Activated CD4-positive, CD25-positive, alpha-beta regulatory T cell treated with anti-CD3 and anti-CD28 coated beads, Interleukin-2, amount 50 U/mL, for 72 hours (primary cell): ENCODE results near the gene MYRF.

ENCODE experiments used
- DNase-seq: peaks from one replicate; pipeline ENCODE4 v3.0.0; 2021

MYRF gene

GRCh38 chr11:61778357-61778886 is 26.0 kb downstream of the MYRF start:
- DNase-seq, result no peak

GRCh38 chr11:61778920-61779650 is 26.6 kb downstream of the MYRF start:
- no peak for DNase-seq

- DNase-seq, result no peak
Observed at GRCh38 chr11:61779666-61780525, 27.5 kb downstream of the MYRF start.

- no peak for DNase-seq
Observed at GRCh38 chr11:61780581-61781162, 28.2 kb downstream of the MYRF start.

DNA sequence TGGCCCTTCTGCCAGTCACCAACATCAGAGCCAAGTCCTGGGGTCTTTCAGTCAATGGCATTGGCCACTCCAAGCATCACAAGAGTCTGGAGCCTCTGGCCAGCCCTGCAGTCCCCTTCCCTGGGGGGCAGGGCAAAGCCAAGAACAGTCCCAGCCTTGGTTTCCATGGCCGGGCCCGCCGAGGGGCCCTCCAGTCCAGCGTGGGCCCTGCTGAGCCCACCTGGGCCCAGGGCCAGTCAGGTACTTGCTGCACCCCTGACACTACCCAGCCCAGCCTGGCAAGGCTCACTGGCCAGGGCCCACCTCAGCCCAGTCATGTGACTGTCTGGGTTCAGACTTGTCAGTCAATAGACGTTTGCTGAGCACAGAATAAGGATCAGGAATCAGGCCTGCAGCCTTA is 29.1 kb downstream of the MYRF start:
- no peak for DNase-seq

DNA sequence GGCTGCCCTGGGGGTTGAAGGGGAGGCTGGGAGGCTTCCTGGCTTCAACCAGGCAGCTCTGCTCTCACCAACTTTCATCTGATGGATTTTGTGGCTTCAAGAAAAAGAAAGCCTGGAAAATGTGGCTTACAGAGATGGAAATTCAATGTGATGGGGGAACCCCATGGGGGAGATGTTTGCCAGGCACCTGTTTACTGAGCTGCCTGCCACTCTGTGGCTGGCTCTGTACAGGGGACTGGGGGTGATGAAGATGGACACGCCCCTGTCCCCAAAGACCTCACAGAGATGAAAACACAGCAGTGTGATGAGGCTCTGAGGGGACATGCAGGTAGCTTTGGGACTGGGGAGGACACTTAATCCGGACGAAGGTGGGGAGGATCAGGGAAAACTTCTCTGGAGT is 29.9 kb downstream of the MYRF start:
- DNase-seq, result no peak

DNA sequence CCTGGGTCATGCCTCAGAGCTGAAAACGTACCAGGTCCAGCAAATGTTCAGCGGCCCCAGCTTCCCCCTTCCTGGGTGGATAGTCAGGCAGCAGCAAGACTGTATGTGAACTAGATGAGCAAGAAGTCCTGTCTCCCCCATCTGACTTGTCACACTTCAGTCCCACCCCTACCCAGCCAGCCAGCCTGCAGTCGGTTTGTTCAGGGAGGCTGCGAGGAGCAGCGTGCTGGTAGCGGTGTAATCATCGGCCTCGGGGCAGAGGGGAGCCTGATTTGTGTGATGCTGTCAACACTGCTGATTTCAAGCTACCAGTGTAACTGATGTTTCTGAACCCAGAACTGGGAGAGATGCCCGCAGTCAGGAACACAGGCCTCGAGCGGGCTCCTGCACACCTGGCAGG is 30.4 kb downstream of the MYRF start:
- DNase-seq, result no peak

GRCh38 chr11:61783717-61784505 is 31.5 kb downstream of the MYRF start:
- DNase-seq, result no peak

DNA sequence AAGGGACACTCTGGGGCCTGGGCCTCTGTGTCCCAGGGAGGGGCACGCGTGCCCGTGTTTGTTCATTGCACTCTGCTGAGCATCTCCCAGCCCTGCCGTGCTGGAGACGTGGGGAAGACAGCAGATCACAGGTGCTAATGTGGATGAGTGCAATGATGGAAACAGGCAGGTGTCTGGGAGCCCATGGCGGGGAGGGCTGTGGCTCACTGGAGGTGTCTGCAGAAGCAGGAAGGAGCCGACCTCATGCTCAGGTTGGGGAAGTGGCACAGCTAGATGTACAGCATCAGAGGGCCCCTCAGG is 32.0 kb downstream of the MYRF start:
- no peak for DNase-seq

DNA sequence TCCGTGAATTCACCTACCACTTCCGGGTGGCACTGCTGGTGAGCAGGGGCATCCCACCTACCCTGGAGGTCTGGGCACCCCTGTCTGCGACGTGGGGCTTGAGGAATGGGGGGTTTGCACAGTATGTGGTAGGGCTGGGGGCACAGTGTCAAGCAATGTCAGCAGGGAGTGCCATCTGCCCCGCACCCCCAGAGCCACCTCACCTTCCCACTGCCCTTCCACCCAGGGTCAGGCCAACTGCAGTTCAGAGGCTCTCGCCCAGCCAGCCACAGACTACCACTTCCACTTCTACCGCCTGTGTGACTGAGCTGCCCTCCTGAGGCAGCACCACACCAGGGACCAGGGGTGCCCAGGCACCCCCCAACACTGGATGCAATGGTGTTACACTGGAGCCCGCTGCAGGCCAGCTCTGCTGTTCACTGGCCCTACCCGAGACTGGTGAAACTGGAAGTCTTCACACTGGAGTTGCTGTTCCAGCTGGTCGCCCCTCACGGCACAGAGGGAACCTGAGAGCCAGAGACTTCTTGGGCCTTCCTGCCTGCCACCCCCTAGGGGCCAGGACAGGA is 33.5 kb downstream of the MYRF start:
- no peak for DNase-seq

DNA sequence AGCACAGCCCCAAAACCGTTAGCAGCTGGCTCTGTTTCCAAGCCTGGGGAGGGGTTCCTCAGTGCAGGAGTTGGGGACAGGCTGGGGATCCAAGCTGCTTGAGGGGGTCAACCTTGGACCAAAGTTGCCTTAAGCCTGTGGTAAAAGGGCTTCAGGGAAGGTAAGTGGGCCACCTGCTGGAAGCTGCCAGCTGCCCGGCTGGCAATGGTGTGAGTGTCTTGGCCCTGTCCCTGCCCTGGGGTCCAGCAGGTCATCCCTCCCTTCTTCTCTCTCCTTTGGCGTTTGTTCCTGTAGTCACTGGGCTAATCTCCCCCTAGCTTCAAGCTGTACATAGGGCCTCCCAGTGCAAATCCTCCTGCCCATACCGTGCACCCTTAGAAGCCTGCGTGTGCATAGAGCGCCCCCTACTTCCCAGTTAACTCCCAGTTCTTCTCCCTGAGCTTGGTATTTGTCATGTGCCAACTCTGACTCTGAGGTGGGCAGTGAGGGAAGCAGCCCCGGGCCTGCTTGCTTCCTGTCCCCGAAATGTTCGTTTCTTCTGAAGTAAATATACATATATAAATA is 35.6 kb downstream of the MYRF start:
- no peak for DNase-seq

DNA sequence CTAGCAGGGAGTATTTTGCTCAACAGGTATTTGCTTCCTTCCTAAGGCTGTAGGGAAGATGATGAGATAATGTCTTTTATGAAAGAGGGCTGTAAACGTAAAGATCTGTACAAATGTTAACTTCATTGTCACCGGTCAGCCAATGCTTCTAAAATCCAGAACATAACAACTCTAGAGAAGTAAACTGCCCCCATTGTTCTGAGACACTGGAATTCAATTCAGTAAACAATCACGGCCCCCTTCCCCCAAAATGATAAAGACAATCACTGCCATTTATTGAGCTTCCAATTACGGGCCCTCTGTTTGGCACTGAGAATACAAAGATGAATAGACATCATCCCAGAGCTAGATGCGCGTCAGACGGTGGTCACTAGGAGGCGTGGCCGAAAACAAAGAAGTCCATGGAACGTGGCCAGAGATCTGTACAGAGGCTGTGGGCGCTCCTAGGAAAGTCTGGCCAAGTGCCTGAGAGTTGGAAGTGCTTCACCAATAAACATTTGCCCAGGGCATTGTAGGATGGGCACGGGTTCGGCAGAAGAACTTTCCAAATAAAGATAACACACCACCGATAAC is 39.4 kb downstream of the MYRF start:
- peak; percentile 50 for DNase-seq

DNA sequence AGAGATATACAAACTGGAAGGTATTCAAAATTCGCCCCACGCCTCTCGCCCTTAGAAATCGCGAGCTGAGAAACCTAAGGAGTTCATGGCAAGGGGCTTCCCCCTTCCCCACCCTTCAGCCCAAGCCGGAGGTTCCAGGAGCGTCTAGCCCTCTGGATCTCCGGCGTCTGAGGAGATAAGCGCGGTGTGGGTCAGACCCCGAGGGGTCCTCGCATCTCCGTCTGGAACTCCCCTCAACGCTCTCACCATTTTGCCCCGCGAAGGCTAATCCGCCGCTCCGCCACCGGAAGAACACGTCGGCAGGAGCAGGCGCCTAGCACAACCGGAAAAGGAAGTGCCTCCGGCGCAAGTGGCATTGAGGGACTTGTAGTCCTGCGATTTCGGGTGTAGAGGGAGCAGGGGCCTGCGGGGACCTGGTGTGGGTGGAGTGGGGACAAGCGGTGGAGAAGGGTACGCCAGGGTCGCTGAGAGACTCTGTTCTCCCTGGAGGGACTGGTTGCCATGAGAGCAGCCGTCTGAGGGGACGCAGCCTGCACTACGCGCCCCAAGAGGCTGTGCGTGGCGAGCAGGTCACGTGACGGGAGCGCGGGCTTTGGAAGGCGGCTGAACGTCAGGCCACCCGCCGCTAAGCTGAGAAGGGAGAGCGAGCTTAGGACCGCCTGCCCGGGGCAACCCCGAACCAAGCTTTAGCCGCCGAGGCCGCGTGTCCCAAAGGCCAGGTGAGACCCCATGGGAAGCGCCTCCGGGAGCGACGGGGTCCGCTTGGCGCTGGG is 40.1 kb downstream of the MYRF start, which contains the start of the genes FEN1 and TMEM258:
Gene FEN1 (plus strand): TSS at position 602 of the 773 bp plus-strand sequence. CDS start 2,451 bp downstream, outside the sequence.
Gene TMEM258 (minus strand): TSS at position 290 of the 773 bp plus-strand sequence. CDS start 41 bp downstream, at position 249.
- DNase-seq, result peak; percentile 90

DNA sequence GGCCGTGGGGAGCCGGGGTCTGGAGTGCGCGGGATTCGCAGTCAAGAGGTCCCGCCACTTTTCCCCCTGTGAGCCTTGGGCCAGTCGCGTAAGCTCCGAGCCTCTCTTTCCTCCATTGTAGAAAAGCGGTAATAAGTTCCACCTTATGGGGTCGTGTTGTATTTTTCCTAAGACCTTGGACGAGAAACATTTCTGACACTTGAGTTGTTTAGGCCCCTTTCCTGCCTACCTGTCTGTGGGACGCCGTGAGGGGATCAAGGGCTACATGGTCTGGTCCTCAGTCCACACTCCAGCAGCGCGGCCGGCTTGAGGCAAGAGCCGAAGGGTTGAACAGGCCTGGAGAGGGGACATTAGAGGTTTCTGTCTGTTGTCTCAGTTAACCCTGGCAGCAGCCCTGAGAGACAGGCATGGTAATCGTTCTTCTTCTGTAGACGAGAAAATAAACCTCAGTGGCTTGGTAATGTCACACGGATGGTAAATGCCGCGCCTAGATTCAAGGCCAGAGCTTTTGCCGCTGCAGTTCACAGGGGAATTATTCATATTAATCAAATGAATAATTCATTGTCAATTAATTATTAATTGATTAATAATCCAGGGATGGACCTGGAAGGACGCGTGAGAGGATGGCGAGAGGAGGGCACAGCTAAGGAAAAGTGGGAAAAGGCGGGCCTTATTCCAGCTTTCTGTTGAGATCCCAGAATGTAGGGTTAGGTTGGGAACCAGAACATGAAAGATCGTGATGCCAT is 40.8 kb downstream of the MYRF start:
- no peak for DNase-seq

DNA sequence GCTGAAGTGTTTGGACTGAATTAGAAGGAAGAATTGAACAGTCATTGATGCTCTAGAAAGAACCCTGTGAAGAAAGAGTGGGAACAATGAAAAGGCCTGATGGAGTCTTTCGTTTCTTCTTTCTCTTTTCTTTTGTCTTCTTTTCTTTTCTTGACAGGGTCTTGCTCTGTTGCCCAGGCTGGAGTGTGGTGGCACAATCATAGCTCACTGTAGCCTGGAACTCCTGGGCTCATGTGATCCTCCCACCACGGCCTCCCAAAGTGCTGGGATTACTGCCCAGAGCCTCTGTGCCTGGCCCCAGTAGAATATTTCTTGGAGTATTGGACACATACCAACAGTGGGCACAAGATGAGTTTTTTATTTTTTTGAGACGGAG is 41.4 kb downstream of the MYRF start:
- no peak for DNase-seq

DNA sequence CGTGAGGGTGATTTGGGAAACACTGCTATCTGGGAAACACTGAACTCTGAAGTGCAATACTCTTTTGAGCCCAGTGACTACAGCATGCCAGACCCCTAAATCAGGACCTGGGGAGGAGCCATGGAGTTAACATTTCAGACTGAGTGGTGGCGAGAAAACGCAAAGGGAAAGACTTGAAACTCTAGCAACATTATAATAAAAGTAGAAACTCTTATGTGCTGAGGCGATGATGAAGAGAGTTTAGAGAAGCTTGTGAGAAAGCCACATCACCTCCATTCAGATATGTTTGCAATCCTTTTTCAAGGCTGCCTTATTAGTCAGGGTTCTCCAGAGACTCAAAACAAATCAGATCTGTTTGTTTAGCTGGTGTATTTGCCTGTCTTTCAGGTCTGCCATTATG is 42.1 kb downstream of the MYRF start:
- DNase-seq, result no peak

DNA sequence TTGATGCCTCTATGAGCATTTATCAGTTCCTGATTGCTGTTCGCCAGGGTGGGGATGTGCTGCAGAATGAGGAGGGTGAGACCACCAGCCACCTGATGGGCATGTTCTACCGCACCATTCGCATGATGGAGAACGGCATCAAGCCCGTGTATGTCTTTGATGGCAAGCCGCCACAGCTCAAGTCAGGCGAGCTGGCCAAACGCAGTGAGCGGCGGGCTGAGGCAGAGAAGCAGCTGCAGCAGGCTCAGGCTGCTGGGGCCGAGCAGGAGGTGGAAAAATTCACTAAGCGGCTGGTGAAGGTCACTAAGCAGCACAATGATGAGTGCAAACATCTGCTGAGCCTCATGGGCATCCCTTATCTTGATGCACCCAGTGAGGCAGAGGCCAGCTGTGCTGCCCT is 43.0 kb downstream of the MYRF start:
- no peak for DNase-seq

DNA sequence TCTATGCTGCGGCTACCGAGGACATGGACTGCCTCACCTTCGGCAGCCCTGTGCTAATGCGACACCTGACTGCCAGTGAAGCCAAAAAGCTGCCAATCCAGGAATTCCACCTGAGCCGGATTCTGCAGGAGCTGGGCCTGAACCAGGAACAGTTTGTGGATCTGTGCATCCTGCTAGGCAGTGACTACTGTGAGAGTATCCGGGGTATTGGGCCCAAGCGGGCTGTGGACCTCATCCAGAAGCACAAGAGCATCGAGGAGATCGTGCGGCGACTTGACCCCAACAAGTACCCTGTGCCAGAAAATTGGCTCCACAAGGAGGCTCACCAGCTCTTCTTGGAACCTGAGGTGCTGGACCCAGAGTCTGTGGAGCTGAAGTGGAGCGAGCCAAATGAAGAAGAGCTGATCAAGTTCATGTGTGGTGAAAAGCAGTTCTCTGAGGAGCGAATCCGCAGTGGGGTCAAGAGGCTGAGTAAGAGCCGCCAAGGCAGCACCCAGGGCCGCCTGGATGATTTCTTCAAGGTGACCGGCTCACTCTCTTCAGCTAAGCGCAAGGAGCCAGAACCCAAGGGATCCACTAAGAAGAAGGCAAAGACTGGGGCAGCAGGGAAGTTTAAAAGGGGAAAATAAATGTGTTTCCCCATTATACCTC is 43.6 kb downstream of the MYRF start:
- DNase-seq, result no peak

GRCh38 chr11:61797263-61797944 is 45.0 kb downstream of the MYRF start:
- DNase-seq, result peak; percentile 57
